NB4 (cell line): ENCODE measurements around the gene NDST4.

ENCODE experiments used
- CTCF ChIP-seq: IDR thresholded peaks from one replicate; pipeline ENCODE4 v1.5.1; 2012; ENCODE audit warnings: low read depth, low read length
- POLR2A ChIP-seq: IDR thresholded peaks from 2 replicates; pipeline ENCODE4 v1.6.1; 2011; ENCODE audit warnings: mild to moderate bottlenecking; ENCODE audit not compliant: insufficient read length; ENCODE audit errors: extremely low read depth

- TF ChIP-seq CTCF (no peak), POLR2A (no peak)
Observed at GRCh38 chr4:114815760-114816159, 297.7 kb downstream of the NDST4 start.
